Measurements from ENCODE around the gene TTLL8. TPM values are rescaled to one million over a fixed set of nuclear protein-coding genes. Genes with fewer than 3 reads are reported as not detected.

Gene TTLL8
- total and polyA plus RNA-seq, 12 donors = not detected

DNA sequence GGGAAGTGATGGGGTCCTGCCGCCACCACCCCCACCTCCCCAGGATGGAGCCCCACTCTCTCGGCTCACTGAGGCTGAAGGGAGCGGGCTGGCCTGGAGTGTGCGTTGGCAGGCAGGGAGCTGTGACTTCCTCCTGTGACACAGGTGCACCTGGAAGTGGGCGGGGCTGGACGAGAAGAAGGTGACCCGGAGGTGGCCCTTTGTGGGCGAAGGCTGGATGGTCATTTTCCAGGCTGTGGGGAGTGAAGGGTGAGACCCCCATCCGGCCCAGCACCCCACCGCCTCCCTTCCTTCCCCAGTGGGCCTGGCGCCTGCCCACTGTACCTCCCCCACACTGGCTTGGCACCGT lies 60.9 kb downstream of the TTLL8 start:
- Histone ChIP-seq H3K27ac (no peak overlapping the region), H3K9me3 (replicated peaks in 1 of 3) (no peaks in the 10 kb centered on the region), H3K27me3 (peaks cover 14% of the 10 kb centered on the region), H3K36me3 (replicated peaks in 1 of 2) (no peaks in the 10 kb centered on the region), H3K4me3 (no peak overlapping the region), H3K4me1 (replicated peaks in 1 of 2) (peaks cover 0 to 8% of the 10 kb centered on the region in 2 donors)
- DNase-seq = no peak
- whole genome bisulfite sequencing, 4 donors = 84 to 89% (median 84%) methylated on average over 8 to 12 of the region's 12 CpGs
- TF ChIP-seq, protein P1, sequence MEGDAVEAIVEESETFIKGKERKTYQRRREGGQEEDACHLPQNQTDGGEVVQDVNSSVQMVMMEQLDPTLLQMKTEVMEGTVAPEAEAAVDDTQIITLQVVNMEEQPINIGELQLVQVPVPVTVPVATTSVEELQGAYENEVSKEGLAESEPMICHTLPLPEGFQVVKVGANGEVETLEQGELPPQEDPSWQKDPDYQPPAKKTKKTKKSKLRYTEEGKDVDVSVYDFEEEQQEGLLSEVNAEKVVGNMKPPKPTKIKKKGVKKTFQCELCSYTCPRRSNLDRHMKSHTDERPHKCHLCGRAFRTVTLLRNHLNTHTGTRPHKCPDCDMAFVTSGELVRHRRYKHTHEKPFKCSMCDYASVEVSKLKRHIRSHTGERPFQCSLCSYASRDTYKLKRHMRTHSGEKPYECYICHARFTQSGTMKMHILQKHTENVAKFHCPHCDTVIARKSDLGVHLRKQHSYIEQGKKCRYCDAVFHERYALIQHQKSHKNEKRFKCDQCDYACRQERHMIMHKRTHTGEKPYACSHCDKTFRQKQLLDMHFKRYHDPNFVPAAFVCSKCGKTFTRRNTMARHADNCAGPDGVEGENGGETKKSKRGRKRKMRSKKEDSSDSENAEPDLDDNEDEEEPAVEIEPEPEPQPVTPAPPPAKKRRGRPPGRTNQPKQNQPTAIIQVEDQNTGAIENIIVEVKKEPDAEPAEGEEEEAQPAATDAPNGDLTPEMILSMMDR (IDR thresholded peaks at IDR 0.05) = no peak
- TF ChIP-seq POLR2A (IDR thresholded peaks at IDR 0.05) = no peak
- intact Hi-C loops (cut with DNase I) = no loop called here

- peak in 1 of 7 donors; percentile 11 for DNase-seq
- no peak overlapping the region for H3K27ac ChIP-seq
- H3K36me3 ChIP-seq (replicated peaks in 1 of 2) = no peaks in the 10 kb centered on the region
- WGBS, 4 donors = 84 to 87% (median 86%) methylated on average over 16 to 19 of the region's 19 CpGs; no CpG with 5 or more reads in 1 of the 4 donors
- H3K9me3 ChIP-seq (replicated peaks in 1 of 3) = peaks cover 0 to 3% (median 0%) of the 10 kb centered on the region in 3 donors
- no peak overlapping the region for H3K4me3 ChIP-seq
- peaks cover 14% of the 10 kb centered on the region for H3K27me3 ChIP-seq
- intact Hi-C loops (cut with DNase I) = no loop called here
- peaks cover 0 to 8% of the 10 kb centered on the region in 2 donors for H3K4me1 ChIP-seq (replicated peaks in 1 of 2)
- no peak for TF ChIP-seq POLR2A (IDR thresholded peaks at IDR 0.05)
- TF ChIP-seq, protein P1 (IDR thresholded peaks at IDR 0.05) = no peak
These were observed 61.4 kb downstream of the TTLL8 start for GRCh38 chr22:49996518-49997250.

DNA sequence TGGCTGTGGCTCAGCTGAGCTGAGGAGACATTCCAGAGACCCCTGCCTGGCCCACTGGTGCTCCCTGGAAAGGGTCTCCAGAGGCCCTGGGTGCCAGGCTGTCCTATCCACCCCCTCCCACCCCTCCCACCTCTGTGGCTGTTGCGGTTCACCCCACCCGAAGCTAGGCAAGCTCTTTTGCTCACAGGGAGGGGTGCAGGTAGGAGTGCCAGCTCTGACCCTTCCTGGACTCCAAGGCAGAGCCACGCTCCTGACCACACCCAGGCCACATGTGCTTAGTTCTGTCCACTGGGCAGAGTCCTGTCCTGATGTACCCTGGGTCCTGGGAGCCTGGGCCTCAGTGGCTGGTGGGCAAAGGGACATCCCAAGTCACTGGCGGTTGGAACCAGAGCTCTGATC lies 62.0 kb downstream of the TTLL8 start:
- Histone ChIP-seq H3K36me3 (replicated peaks in 1 of 2) (no peaks in the 10 kb centered on the region), H3K4me1 (replicated peaks in 1 of 2) (peaks cover 0 to 8% of the 10 kb centered on the region in 2 donors), H3K27me3 (peaks cover 14% of the 10 kb centered on the region), H3K9me3 (replicated peaks in 1 of 3) (peaks cover 0 to 9% (median 0%) of the 10 kb centered on the region in 3 donors), H3K27ac (no peak overlapping the region), H3K4me3 (no peak overlapping the region)
- no peak for DNase-seq
- intact Hi-C loops (cut with DNase I) = no loop called here
- TF ChIP-seq, protein P1 (IDR thresholded peaks at IDR 0.05) = no peak
- no peak for TF ChIP-seq POLR2A (IDR thresholded peaks at IDR 0.05)
- 62 to 90% (median 88%) methylated on average over 2 to 4 of the region's 4 CpGs for WGBS, 4 donors

DNA sequence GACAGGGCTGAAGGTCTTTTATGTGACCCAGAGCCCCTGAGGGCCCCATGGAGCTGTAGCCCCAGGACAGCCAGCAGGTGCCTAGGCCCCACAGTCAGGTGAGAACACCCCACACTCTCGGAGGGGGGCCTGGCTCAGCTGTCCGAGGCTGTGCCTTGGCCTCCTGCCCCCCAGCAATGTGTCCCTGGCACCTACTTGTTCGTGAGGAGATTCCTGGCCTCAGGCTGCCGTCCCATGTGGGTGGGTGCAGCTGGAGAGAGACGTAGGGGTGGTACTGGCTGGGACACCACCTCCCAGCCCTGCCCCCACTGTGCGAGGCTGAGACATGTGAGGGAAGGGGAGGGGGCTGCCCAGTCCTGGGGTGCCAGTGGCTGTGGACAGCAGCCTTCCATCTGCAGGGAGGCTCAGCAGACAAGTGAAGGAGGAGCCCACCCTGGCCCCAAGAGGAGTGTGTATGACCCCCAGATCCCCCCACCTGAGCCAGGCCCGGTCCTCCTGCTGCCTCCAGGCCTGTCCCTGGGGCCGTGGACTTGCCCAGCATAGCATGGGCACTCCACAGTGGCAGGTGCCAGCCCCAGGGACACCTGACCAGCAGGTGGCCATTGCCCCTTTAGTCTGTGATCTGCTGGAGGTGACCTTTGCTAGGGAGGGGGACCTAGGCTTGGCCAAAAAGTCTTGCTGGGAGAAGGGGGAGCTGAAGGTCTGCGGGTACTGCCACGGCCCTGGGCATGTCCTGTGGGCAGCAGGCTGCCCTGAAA lies 62.6 kb downstream of the TTLL8 start:
- Histone ChIP-seq H3K4me3 (no peak overlapping the region), H3K9me3 (replicated peaks in 1 of 3) (peaks cover 0 to 14% (median 0%) of the 10 kb centered on the region in 3 donors), H3K36me3 (replicated peaks in 1 of 2) (no peaks in the 10 kb centered on the region), H3K27ac (no peak overlapping the region), H3K27me3 (peaks cover 9% of the 10 kb centered on the region), H3K4me1 (replicated peaks in 1 of 2) (peaks cover 0 to 8% of the 10 kb centered on the region in 2 donors)
- intact Hi-C loops (cut with DNase I) = no loop called here
- 83 to 92% (median 86%) methylated on average over 2 to 10 of the region's 10 CpGs for WGBS, 4 donors
- no peak for TF ChIP-seq POLR2A (IDR thresholded peaks at IDR 0.05)
- TF ChIP-seq, protein P1 (IDR thresholded peaks at IDR 0.05) = no peak
- DNase-seq = peak in 1 of 7 donors; percentile 16
